ENCODE measurements around the gene KDM2A. TPM values are rescaled to one million over a fixed set of nuclear protein-coding genes. Genes with fewer than 3 reads are reported as not detected.

KDM2A gene
- total RNA-seq, 1 donor from 2014 or later, result 70.4 TPM

- Histone ChIP-seq H3K36me3 (ENCODE audit: insufficient read depth, low read length) (peaks cover 28% of the 10 kb centered on the region), H2AFZ (ENCODE audit: low read depth, low read length) (no peak overlapping the region), H3K4me3 (ENCODE audit: insufficient read depth, low read depth, low read length) (no peak overlapping the region), H3K27ac (ENCODE audit: low read depth, low read length) (no peak overlapping the region), H3K4me2 (ENCODE audit: low read length) (no peak overlapping the region), H3K79me2 (ENCODE audit: insufficient read depth, low read length) (no peaks in the 10 kb centered on the region), H3K27me3 (ENCODE audit: insufficient read depth, low read length) (no peaks in the 10 kb centered on the region), H4K20me1 (ENCODE audit: insufficient read depth, low read length) (peaks cover 9% of the 10 kb centered on the region), H3K4me1 (ENCODE audit: insufficient read depth, low read length) (no peaks in the 10 kb centered on the region), H3K9ac (ENCODE audit: low read length) (no peak overlapping the region), H3K9me3 (ENCODE audit: insufficient read depth, low read depth, low read length) (no peaks in the 10 kb centered on the region)
- H3K4me3 Mint-ChIP-seq (ENCODE audit: unreplicated experiment), result no peak overlapping the region
- TF ChIP-seq EZH2 (IDR thresholded peaks at IDR 0.05; ENCODE audit: insufficient read depth, low read length), result no peak
- TF ChIP-seq CTCF (IDR thresholded peaks at IDR 0.05; ENCODE audit: insufficient read depth, low read depth, low read length), result no peak
- H3K36me3 Mint-ChIP-seq (ENCODE audit: low read depth, unreplicated experiment), result peaks cover 22% of the 10 kb centered on the region
- FAIRE-seq (no peak), DNase-seq (ENCODE audit: low read depth) (no peak)
- peaks cover 2% of the 10 kb centered on the region for H3K4me1 Mint-ChIP-seq (ENCODE audit: low read depth, unreplicated experiment)
- H3K9me3 Mint-ChIP-seq (ENCODE audit: unreplicated experiment), result no peaks in the 10 kb centered on the region
- H3K27ac Mint-ChIP-seq (ENCODE audit: unreplicated experiment), result no peak overlapping the region
- H3K27me3 Mint-ChIP-seq (ENCODE audit: low read depth, unreplicated experiment), result no peaks in the 10 kb centered on the region
These were observed 111.3 kb downstream of the KDM2A start for GRCh38 chr11:67230406-67230805.

GRCh38 chr11:67230886-67231285 lies 111.8 kb downstream of the KDM2A start:
- peaks cover 2% of the 10 kb centered on the region for H3K79me2 ChIP-seq (ENCODE audit: insufficient read depth, low read length)
- FAIRE-seq, result no peak
- peaks cover 22% of the 10 kb centered on the region for H3K36me3 Mint-ChIP-seq (ENCODE audit: low read depth, unreplicated experiment)

More at GRCh38 chr11:67230886-67231285, 111.8 kb downstream of the KDM2A start:
- H3K9me3 ChIP-seq (ENCODE audit: insufficient read depth, low read depth, low read length), result no peaks in the 10 kb centered on the region
- H3K9me3 Mint-ChIP-seq (ENCODE audit: unreplicated experiment), result no peaks in the 10 kb centered on the region
- no peak overlapping the region for H3K27ac Mint-ChIP-seq (ENCODE audit: unreplicated experiment)
- H3K4me1 ChIP-seq (ENCODE audit: insufficient read depth, low read length), result no peaks in the 10 kb centered on the region
- H4K20me1 ChIP-seq (ENCODE audit: insufficient read depth, low read length), result peaks cover 9% of the 10 kb centered on the region
- no peak overlapping the region for H3K4me3 ChIP-seq (ENCODE audit: insufficient read depth, low read depth, low read length)
- no peak overlapping the region for H3K27ac ChIP-seq (ENCODE audit: low read depth, low read length)
- no peak overlapping the region for H3K4me2 ChIP-seq (ENCODE audit: low read length)
- no peak overlapping the region for H3K9ac ChIP-seq (ENCODE audit: low read length)
- no peak overlapping the region for H2AFZ ChIP-seq (ENCODE audit: low read depth, low read length)
- no peak for TF ChIP-seq EZH2 (IDR thresholded peaks at IDR 0.05; ENCODE audit: insufficient read depth, low read length)
- TF ChIP-seq CTCF (IDR thresholded peaks at IDR 0.05; ENCODE audit: insufficient read depth, low read depth, low read length), result no peak
- DNase-seq (ENCODE audit: low read depth), result no peak
- no peaks in the 10 kb centered on the region for H3K27me3 Mint-ChIP-seq (ENCODE audit: low read depth, unreplicated experiment)
- no peak overlapping the region for H3K4me3 Mint-ChIP-seq (ENCODE audit: unreplicated experiment)
- no peaks in the 10 kb centered on the region for H3K27me3 ChIP-seq (ENCODE audit: insufficient read depth, low read length)
- peaks cover 28% of the 10 kb centered on the region for H3K36me3 ChIP-seq (ENCODE audit: insufficient read depth, low read length)
- H3K4me1 Mint-ChIP-seq (ENCODE audit: low read depth, unreplicated experiment), result peaks cover 2% of the 10 kb centered on the region

Data from astrocyte (in vitro differentiated cells and primary cell).